Neuronal stem cell (in vitro differentiated cells): ENCODE data around the gene PI4KA.
"Not testable (repeated sequence)": the region's sequence is repeated elsewhere in the genome, so short reads cannot be mapped to it uniquely, and the experiment has no call there.

ENCODE experiments used
- DNase-seq: peaks from one replicate; pipeline ENCODE4 v3.0.0-alpha.2; 2013; ENCODE audit warnings: low spot score
- H2AFZ ChIP-seq: one replicate; pipeline ENCODE4 v1.6.1; 2013; ENCODE audit warnings: mild to moderate bottlenecking, low read length, inconsistent platforms
- H2AK5ac ChIP-seq: 2 replicates; pipeline ENCODE4 v1.6.1; 2013; ENCODE audit warnings: low read depth, mild to moderate bottlenecking, inconsistent platforms, low read length, moderate library complexity, mixed read lengths
- H2BK120ac ChIP-seq: 2 replicates; pipeline ENCODE4 v1.6.1; 2013; ENCODE audit warnings: low read depth, mild to moderate bottlenecking, inconsistent platforms, low read length, moderate library complexity, mixed read lengths
- H2BK12ac ChIP-seq: one replicate; pipeline ENCODE4 v1.6.1; 2013; ENCODE audit warnings: low read length, inconsistent platforms
- H2BK15ac ChIP-seq: 2 replicates; pipeline ENCODE4 v1.6.1; 2013; ENCODE audit warnings: mild to moderate bottlenecking, low read length, inconsistent platforms, mixed read lengths
- H2BK5ac ChIP-seq: one replicate; pipeline ENCODE4 v1.6.1; 2013; ENCODE audit warnings: inconsistent platforms, mild to moderate bottlenecking, low read length, moderate library complexity
- H3K14ac ChIP-seq: one replicate; pipeline ENCODE4 v1.6.1; 2013; ENCODE audit warnings: low read length, inconsistent platforms
- H3K18ac ChIP-seq: 2 replicates; pipeline ENCODE4 v1.6.1; 2013; ENCODE audit warnings: low read length, inconsistent platforms
- H3K23ac ChIP-seq: 2 replicates; pipeline ENCODE4 v1.6.1; 2013; ENCODE audit warnings: low read depth, mild to moderate bottlenecking, mixed read lengths, low read length, inconsistent platforms; ENCODE audit not compliant: poor library complexity
- H3K27ac ChIP-seq: replicated peaks from 3 replicates; pipeline ENCODE4 v1.5.1; 2013; ENCODE audit warnings: low read length, inconsistent platforms
- H3K27me3 ChIP-seq, 3 experiments: 2 replicates each; pipeline ENCODE4 v1.6.1; 2013; ENCODE audit warnings: low read length in 3 of 3, mild to moderate bottlenecking in 2 of 3, inconsistent platforms in 1 of 3, low read depth in 1 of 3, mixed read lengths in 1 of 3, moderate library complexity in 1 of 3; ENCODE audit not compliant: control insufficient read depth in 3 of 3, insufficient read depth in 3 of 3
- H3K36me3 ChIP-seq, 2 donors: replicated peaks in 1 of 2; 2 replicates each; pipeline ENCODE4 v1.6.1; 2013; ENCODE audit warnings: low read length in 2 of 2; ENCODE audit not compliant: control insufficient read depth in 2 of 2, insufficient read depth in 2 of 2
- H3K4ac ChIP-seq: 2 replicates; pipeline ENCODE4 v1.6.1; 2013; ENCODE audit warnings: inconsistent platforms, mild to moderate bottlenecking, low read length, moderate library complexity
- H3K4me1 ChIP-seq, 2 donors: 1 replicate in 1 of 2; 2 replicates in 1 of 2; pipeline ENCODE4 v1.6.1; 2013; ENCODE audit warnings: low read length in 2 of 2, low read depth in 1 of 2; ENCODE audit not compliant: control insufficient read depth in 2 of 2, insufficient read depth in 1 of 2
- H3K4me2 ChIP-seq: one replicate; pipeline ENCODE4 v1.6.1; 2013; ENCODE audit warnings: mild to moderate bottlenecking, low read length, inconsistent platforms; ENCODE audit not compliant: insufficient read depth, poor library complexity, severe bottlenecking
- H3K4me3 ChIP-seq, 2 donors: 2 replicates each; pipeline ENCODE4 v1.5.1; 2013; ENCODE audit warnings: low read length in 2 of 2, mild to moderate bottlenecking in 2 of 2, inconsistent platforms in 1 of 2, moderate library complexity in 1 of 2
- H3K79me1 ChIP-seq: one replicate; pipeline ENCODE4 v1.6.1; 2013; ENCODE audit warnings: low read depth, mild to moderate bottlenecking, inconsistent platforms, low read length, moderate library complexity
- H3K9ac ChIP-seq: one replicate; pipeline ENCODE4 v1.6.1; 2013; ENCODE audit warnings: mild to moderate bottlenecking, low read depth, low read length, inconsistent platforms; ENCODE audit not compliant: poor library complexity
- H3K9me3 ChIP-seq, 2 donors: replicated peaks in 1 of 2; 2 replicates each; pipeline versions ENCODE3 to v1.6.1; 2013; ENCODE audit warnings: low read length in 2 of 2, mild to moderate bottlenecking in 2 of 2, inconsistent platforms in 1 of 2, low read depth in 1 of 2, mixed read lengths in 1 of 2, moderate library complexity in 1 of 2; ENCODE audit not compliant: control insufficient read depth in 2 of 2, insufficient read depth in 1 of 2
- H4K8ac ChIP-seq: one replicate; pipeline ENCODE4 v1.6.1; 2013; ENCODE audit warnings: low read depth, mild to moderate bottlenecking, inconsistent platforms, low read length, moderate library complexity
- H4K91ac ChIP-seq: one replicate; pipeline ENCODE4 v1.6.1; 2013; ENCODE audit warnings: low read length, low read depth, mild to moderate bottlenecking, inconsistent platforms; ENCODE audit not compliant: poor library complexity
- WGBS, 2 donors: extraction: QIAGEN DNeasy Blood & Tissue Kit; methylation state at CpG; one replicate each; pipeline ENCODE4 v1.1.7; 2013; ENCODE audit warnings: missing lambda C conversion rate in 2 of 2, mixed read lengths in 1 of 2; ENCODE audit not compliant: insufficient read length in 2 of 2, insufficient replicate concordance in 1 of 2; ENCODE audit errors: extremely low coverage in 2 of 2; 5-methylcytosine and 5-hydroxymethylcytosine counted together

PI4KA gene

DNA sequence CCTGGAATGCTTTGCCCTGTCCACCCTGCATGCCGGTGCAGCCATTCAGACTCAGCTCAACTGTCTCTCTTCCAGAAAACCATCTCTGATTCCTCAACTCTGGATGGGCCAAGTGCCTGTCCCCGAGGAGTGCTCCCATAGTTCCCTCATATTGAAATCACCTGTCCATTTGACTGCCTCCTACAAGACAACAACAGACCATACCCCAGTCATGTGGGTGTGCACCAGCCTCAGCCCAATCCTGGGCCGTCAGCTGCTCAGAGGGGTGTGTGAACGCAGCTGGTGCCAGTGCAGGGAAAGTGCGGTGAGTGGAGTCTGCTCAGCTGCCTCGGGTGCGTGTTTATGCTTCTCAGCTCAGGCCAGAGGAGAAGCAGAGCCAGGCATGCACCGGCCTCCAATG, 126.2 kb downstream of the PI4KA start:
- not testable (repeated sequence) for H3K27me3 ChIP-seq, H3K23ac ChIP-seq, H3K9me3 ChIP-seq, H3K4ac ChIP-seq, H2AFZ ChIP-seq, H3K9ac ChIP-seq, H2AK5ac ChIP-seq, H4K91ac ChIP-seq, H2BK5ac ChIP-seq, H3K4me1 ChIP-seq, H3K18ac ChIP-seq, H2BK120ac ChIP-seq, DNase-seq, H4K8ac ChIP-seq, H3K79me1 ChIP-seq, H3K4me2 ChIP-seq, H2BK15ac ChIP-seq, H3K14ac ChIP-seq, H3K27ac ChIP-seq, H2BK12ac ChIP-seq, H3K4me3 ChIP-seq
- peaks cover 18 to 29% of the 10 kb centered on the region in 2 donors for H3K36me3 ChIP-seq
- no CpG with 5 or more reads among the region's 8 CpGs for WGBS, 2 donors

DNA sequence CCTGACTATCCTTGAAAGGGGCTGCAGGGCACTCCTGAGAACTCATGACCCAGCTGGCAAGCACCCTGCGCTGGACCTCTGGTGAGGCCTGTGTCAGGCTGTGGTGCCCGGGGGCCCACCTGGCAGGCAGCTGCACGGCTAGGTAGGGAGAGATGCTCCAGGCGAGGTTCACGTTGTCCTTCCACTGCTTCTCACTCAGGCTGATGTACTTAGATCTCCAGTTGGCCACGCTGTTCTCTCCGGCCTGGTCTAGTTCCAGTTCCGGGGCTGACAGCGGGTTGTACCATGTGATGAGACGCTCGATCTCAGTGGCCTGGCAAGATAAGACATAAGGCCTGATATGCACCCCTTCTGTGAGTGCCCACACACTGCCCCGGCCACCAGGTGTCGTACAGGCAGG, 129.4 kb downstream of the PI4KA start:
- no peaks in the 10 kb centered on the region for H3K4me1 ChIP-seq
- H2BK15ac ChIP-seq, result no peak overlapping the region
- no peak overlapping the region for H2BK5ac ChIP-seq
- H3K14ac ChIP-seq, result no peak overlapping the region
- H3K4ac ChIP-seq, result no peak overlapping the region
- H2BK12ac ChIP-seq, result no peak overlapping the region
- DNase-seq, result no peak
- no peak overlapping the region for H3K4me2 ChIP-seq
- no peaks in the 10 kb centered on the region for H3K9me3 ChIP-seq
- H2AFZ ChIP-seq, result no peak overlapping the region
- no peak overlapping the region for H2AK5ac ChIP-seq
- no peaks in the 10 kb centered on the region for H3K79me1 ChIP-seq
- peak overlapping the region; percentile 50 for H3K23ac ChIP-seq
- no peak overlapping the region for H3K9ac ChIP-seq
- H3K36me3 ChIP-seq, result peaks cover 25 to 52% of the 10 kb centered on the region in 2 donors
- H4K91ac ChIP-seq, result no peak overlapping the region
- no peaks in the 10 kb centered on the region for H3K27me3 ChIP-seq
- H3K27ac ChIP-seq, result no peak overlapping the region
- H4K8ac ChIP-seq, result no peak overlapping the region
- peak overlapping the region in 1 of 2 donors; percentile 11 for H3K4me3 ChIP-seq
- WGBS, 2 donors, result no CpG with 5 or more reads among the region's 13 CpGs
- H3K18ac ChIP-seq, result no peak overlapping the region
- H2BK120ac ChIP-seq, result no peak overlapping the region

DNA sequence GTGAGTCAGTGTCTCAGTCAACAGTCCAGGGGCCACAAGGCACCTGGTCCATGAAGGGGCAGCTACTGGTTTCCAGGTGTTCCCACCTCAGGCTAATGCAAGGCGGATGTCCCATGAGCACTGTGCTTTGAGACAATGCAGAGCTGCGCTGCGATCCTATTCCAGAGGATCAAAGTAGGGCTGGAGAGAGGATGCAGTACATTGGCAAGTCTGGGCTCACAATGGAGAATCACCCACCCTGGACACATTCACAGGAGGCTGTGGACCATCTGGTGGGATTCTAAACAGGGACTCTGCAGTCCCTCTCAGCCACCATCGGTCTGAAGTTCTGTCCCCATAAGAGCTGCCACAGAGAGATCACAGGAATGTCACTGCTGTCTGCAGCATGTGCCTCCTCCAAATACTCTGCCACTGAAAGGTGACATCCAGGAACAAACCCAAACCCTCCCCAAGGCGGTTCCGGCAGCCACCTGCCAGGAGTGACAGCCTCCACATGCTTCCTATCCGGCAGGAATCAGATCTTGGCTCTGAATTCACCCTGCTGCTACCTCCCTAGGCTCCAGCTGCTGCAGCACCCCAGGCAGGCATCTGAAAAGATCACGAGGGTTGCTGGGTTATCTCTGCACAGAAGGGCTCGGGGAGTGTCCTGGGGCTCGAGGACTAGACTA, 130.0 kb downstream of the PI4KA start:
- H2AK5ac ChIP-seq, result no peak overlapping the region
- no peak overlapping the region for H2BK12ac ChIP-seq
- no peak overlapping the region for H3K18ac ChIP-seq
- H3K14ac ChIP-seq, result peak overlapping the region; percentile 71
- H3K4me1 ChIP-seq, result no peaks in the 10 kb centered on the region
- H4K91ac ChIP-seq, result no peak overlapping the region
- no CpG with 5 or more reads among the region's 10 CpGs for WGBS, 2 donors
- H4K8ac ChIP-seq, result no peak overlapping the region
- H3K4ac ChIP-seq, result no peak overlapping the region
- H3K23ac ChIP-seq, result peak overlapping the region; percentile 85
- peak overlapping the region in 1 of 2 donors; percentile 11 for H3K4me3 ChIP-seq
- no peak overlapping the region for H2BK15ac ChIP-seq
- H3K9ac ChIP-seq, result no peak overlapping the region
- H3K79me1 ChIP-seq, result no peaks in the 10 kb centered on the region
- H3K4me2 ChIP-seq, result no peak overlapping the region
- no peaks in the 10 kb centered on the region for H3K27me3 ChIP-seq
- H3K9me3 ChIP-seq, result no peaks in the 10 kb centered on the region
- H2AFZ ChIP-seq, result no peak overlapping the region
- H3K36me3 ChIP-seq, result peaks cover 25 to 52% of the 10 kb centered on the region in 2 donors
- no peak overlapping the region for H3K27ac ChIP-seq
- no peak for DNase-seq
- no peak overlapping the region for H2BK120ac ChIP-seq
- H2BK5ac ChIP-seq, result no peak overlapping the region

DNA sequence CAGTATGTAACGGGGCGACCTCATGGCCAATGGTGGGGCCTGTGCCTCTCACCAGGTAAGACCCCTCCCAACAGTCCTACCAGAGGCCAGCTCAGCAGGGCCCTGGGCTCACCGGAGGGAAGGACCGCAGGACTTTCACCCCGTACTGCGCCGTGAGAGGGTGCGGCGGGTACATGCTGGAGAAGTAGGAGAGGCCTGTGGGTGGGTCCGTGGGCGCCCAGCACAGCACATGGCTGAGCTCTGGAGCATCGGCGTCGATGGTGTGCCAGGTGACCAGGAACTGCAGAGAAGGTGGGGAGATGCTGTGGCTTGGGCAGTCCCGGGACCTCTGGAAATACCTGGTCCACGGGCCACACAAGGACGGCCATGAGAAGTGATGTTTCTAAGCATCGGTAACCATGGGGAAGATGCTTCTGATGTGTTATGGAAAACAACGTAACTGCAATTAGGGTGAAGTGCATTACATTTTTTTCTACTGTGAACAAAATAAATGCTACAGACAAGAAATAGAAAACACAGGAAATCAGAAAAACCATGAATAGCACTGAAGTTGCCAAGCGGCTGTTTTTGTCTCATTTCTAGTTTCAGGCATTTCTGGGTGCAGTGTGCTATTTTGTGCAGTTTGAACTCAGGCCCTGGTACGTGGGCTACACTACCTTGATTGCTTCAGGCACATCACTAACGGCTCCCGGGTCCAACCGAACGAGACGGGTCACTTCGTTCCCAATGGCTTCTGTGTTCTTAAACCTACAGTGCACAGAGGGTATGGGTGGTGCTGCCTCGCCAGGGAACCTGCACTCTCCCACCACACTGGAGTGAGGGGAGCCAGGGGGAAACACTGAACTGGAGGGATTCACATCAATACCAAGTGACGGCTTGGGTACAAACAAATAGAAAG, 131.2 kb downstream of the PI4KA start:
- Histone ChIP-seq H2AK5ac (no peak overlapping the region), H2AFZ (no peak overlapping the region), H3K79me1 (no peaks in the 10 kb centered on the region), H2BK12ac (no peak overlapping the region), H3K9me3 (no peaks in the 10 kb centered on the region), H3K23ac (peak overlapping the region; percentile 49), H3K27ac (no peak overlapping the region), H3K36me3 (peaks cover 25 to 51% of the 10 kb centered on the region in 2 donors), H4K8ac (no peak overlapping the region), H3K4me1 (no peaks in the 10 kb centered on the region), H3K4ac (no peak overlapping the region), H3K18ac (no peak overlapping the region), H3K4me2 (no peak overlapping the region), H3K9ac (no peak overlapping the region), H3K4me3 (no peak overlapping the region), H2BK120ac (no peak overlapping the region), H2BK5ac (no peak overlapping the region), H2BK15ac (no peak overlapping the region), H3K27me3 (no peaks in the 10 kb centered on the region), H3K14ac (no peak overlapping the region), H4K91ac (no peak overlapping the region)
- DNase-seq, result no peak
- WGBS, 2 donors, result no CpG with 5 or more reads among the region's 29 CpGs
